GM08714 (cell line): ENCODE data around the gene VGLL3.

Source experiments
- H3K4me3 ChIP-seq: fragments of 200-500 bp; sonication (Bioruptor generic); 2 replicates; pipeline ENCODE4 v1.5.1; 2014; ENCODE audit warnings: mild to moderate bottlenecking, low read length, inconsistent platforms
- ZNF274 ChIP-seq: IDR thresholded peaks from 2 replicates; pipeline ENCODE4 v1.6.1; 2012; ENCODE audit warnings: mild to moderate bottlenecking, low read depth, low read length

Gene VGLL3

GRCh38 chr3:86996261-86996955 is 5.5 kb upstream of the VGLL3 start:
- H3K4me3 ChIP-seq = no peak overlapping the region
- no peak for TF ChIP-seq ZNF274

GRCh38 chr3:86995537-86995936 is 4.6 kb upstream of the VGLL3 start:
- no peak overlapping the region for H3K4me3 ChIP-seq
- TF ChIP-seq ZNF274 = no peak

GRCh38 chr3:86993704-86994103 is 2.8 kb upstream of the VGLL3 start:
- H3K4me3 ChIP-seq = no peak overlapping the region

GRCh38 chr3:86991840-86992435 is 989 bp upstream of the VGLL3 start:
- H3K4me3 ChIP-seq = no peak overlapping the region
- TF ChIP-seq ZNF274 = no peak

More at GRCh38 chr3:86993704-86994103, 2.8 kb upstream of the VGLL3 start:
- TF ChIP-seq ZNF274 = no peak

- no peak for TF ChIP-seq ZNF274
- H3K4me3 ChIP-seq = no peak overlapping the region
Observed at GRCh38 chr3:86991482-86991815, 500 bp upstream of the VGLL3 start.

- peak overlapping the region; percentile 33; the same call in 1 of the 2 replicates for H3K4me3 ChIP-seq
- TF ChIP-seq ZNF274 = no peak
Observed at GRCh38 chr3:86990012-86990733, 776 bp downstream of the VGLL3 start.

- no peak for TF ChIP-seq ZNF274
Observed at GRCh38 chr3:86989611-86990010, 1.3 kb downstream of the VGLL3 start.

GRCh38 chr3:86989006-86989405 is 1.9 kb downstream of the VGLL3 start:
- H3K4me3 ChIP-seq = no peak overlapping the region
- no peak for TF ChIP-seq ZNF274

More at GRCh38 chr3:86989611-86990010, 1.3 kb downstream of the VGLL3 start:
- no peak overlapping the region for H3K4me3 ChIP-seq

- TF ChIP-seq ZNF274 = no peak
- H3K4me3 ChIP-seq = no peak overlapping the region
Observed at GRCh38 chr3:86988235-86988634, 2.7 kb downstream of the VGLL3 start.

GRCh38 chr3:86987421-86987715 is 3.6 kb downstream of the VGLL3 start:
- H3K4me3 ChIP-seq = no peak overlapping the region
- no peak for TF ChIP-seq ZNF274

GRCh38 chr3:86986671-86987420 is 4.1 kb downstream of the VGLL3 start:
- TF ChIP-seq ZNF274 = no peak
- no peak overlapping the region for H3K4me3 ChIP-seq

- no peak for TF ChIP-seq ZNF274
- H3K4me3 ChIP-seq = no peak overlapping the region
Observed at GRCh38 chr3:86985181-86985826, 5.6 kb downstream of the VGLL3 start.

- no peak for TF ChIP-seq ZNF274
- H3K4me3 ChIP-seq = no peak overlapping the region
Observed at GRCh38 chr3:86984271-86984670, 6.7 kb downstream of the VGLL3 start.

- no peak for TF ChIP-seq ZNF274
Observed at GRCh38 chr3:86982883-86983282, 8.1 kb downstream of the VGLL3 start.

More at GRCh38 chr3:86982883-86983282, 8.1 kb downstream of the VGLL3 start:
- H3K4me3 ChIP-seq = no peak overlapping the region
